H9 (cell line): Measurements from ENCODE around the gene MEMO1. TPM values are rescaled to one million over a fixed set of nuclear protein-coding genes. Genes with fewer than 3 reads are reported as not detected.

ENCODE experiments used
- DNase-seq: peaks from one replicate; pipeline ENCODE4 v3.0.0-alpha.2; 2017
- H2AFZ ChIP-seq: one replicate; pipeline ENCODE4 v1.6.1; 2013; ENCODE audit warnings: mild to moderate bottlenecking, low read length, control low read depth, moderate library complexity
- H2AK5ac ChIP-seq: 2 replicates; pipeline ENCODE4 v1.6.1; 2013; ENCODE audit warnings: low read length, control low read depth, mixed read lengths; ENCODE audit not compliant: insufficient read length
- H2BK120ac ChIP-seq: one replicate; pipeline ENCODE4 v1.6.1; 2013; ENCODE audit warnings: low read depth, mild to moderate bottlenecking, low read length, control low read depth, inconsistent platforms; ENCODE audit not compliant: poor library complexity, severe bottlenecking
- H2BK12ac ChIP-seq: 2 replicates; pipeline ENCODE4 v1.6.1; 2013; ENCODE audit warnings: low read length, control low read depth, mixed read lengths, low read depth; ENCODE audit not compliant: insufficient read length
- H2BK15ac ChIP-seq: 2 replicates; pipeline ENCODE4 v1.6.1; 2013; ENCODE audit warnings: low read depth, low read length, control low read depth
- H2BK20ac ChIP-seq: one replicate; pipeline ENCODE4 v1.6.1; 2013; ENCODE audit warnings: low read depth, mild to moderate bottlenecking, low read length, control low read depth, inconsistent platforms; ENCODE audit not compliant: poor library complexity, severe bottlenecking
- H2BK5ac ChIP-seq: 2 replicates; pipeline ENCODE4 v1.6.1; 2013; ENCODE audit warnings: low read length, control low read depth, mixed read lengths; ENCODE audit not compliant: insufficient read length
- H3K14ac ChIP-seq: 2 replicates; pipeline ENCODE4 v1.6.1; 2013; ENCODE audit warnings: low read length, control low read depth; ENCODE audit not compliant: insufficient read depth
- H3K18ac ChIP-seq: 2 replicates; pipeline ENCODE4 v1.6.1; 2013; ENCODE audit warnings: low read depth, mild to moderate bottlenecking, mixed read lengths, low read length, control low read depth; ENCODE audit not compliant: insufficient read length
- H3K23ac ChIP-seq: 2 replicates; pipeline ENCODE4 v1.6.1; 2013; ENCODE audit warnings: low read length, control low read depth, mixed read lengths, low read depth; ENCODE audit not compliant: insufficient read length
- H3K23me2 ChIP-seq: 2 replicates; pipeline ENCODE4 v1.6.1; 2013; ENCODE audit warnings: low read depth, mild to moderate bottlenecking, mixed read lengths, low read length, control low read depth; ENCODE audit not compliant: insufficient read length, poor library complexity, severe bottlenecking
- H3K27ac ChIP-seq: 2 replicates; pipeline ENCODE4 v1.5.1; 2013; ENCODE audit warnings: low read length, control low read depth, mixed read lengths, low read depth; ENCODE audit not compliant: insufficient read length
- H3K27me3 ChIP-seq: 2 replicates; pipeline ENCODE4 v1.6.1; 2013; ENCODE audit warnings: low read length, control low read depth, inconsistent platforms; ENCODE audit not compliant: insufficient read depth
- H3K4ac ChIP-seq: 2 replicates; pipeline ENCODE4 v1.6.1; 2013; ENCODE audit warnings: low read depth, mild to moderate bottlenecking, control low read depth, inconsistent platforms, low read length, moderate library complexity
- H3K4me1 ChIP-seq: 2 replicates; pipeline ENCODE4 v1.6.1; 2013; ENCODE audit warnings: low read length, control low read depth, inconsistent platforms; ENCODE audit not compliant: insufficient read depth
- H3K4me2 ChIP-seq: 2 replicates; pipeline ENCODE4 v1.6.1; 2013; ENCODE audit warnings: low read length, control low read depth, mixed read lengths; ENCODE audit not compliant: insufficient read length, insufficient read depth
- H3K56ac ChIP-seq: 2 replicates; pipeline ENCODE4 v1.6.1; 2013; ENCODE audit warnings: low read depth, mild to moderate bottlenecking, mixed read lengths, low read length, control low read depth; ENCODE audit not compliant: insufficient read length
- H3K79me1 ChIP-seq: 2 replicates; pipeline ENCODE4 v1.6.1; 2013; ENCODE audit warnings: low read depth, mild to moderate bottlenecking, moderate library complexity, low read length, control low read depth, inconsistent platforms; ENCODE audit not compliant: insufficient read depth, poor library complexity, severe bottlenecking
- H3K79me2 ChIP-seq: 2 replicates; pipeline ENCODE4 v1.6.1; 2013; ENCODE audit warnings: low read length, control low read depth, inconsistent platforms; ENCODE audit not compliant: insufficient read depth
- H3K9ac ChIP-seq: 2 replicates; pipeline ENCODE4 v1.6.1; 2013; ENCODE audit warnings: low read length, control low read depth, mixed read lengths; ENCODE audit not compliant: insufficient read length; ENCODE audit errors: extremely low read depth
- H3K9me3 ChIP-seq: one replicate; pipeline ENCODE4 v1.6.1; 2013; ENCODE audit warnings: low read depth, low read length, inconsistent platforms; ENCODE audit not compliant: control insufficient read depth
- H3T11ph ChIP-seq: one replicate; pipeline ENCODE4 v1.6.1; 2013; ENCODE audit warnings: mild to moderate bottlenecking, low read length, control low read depth, inconsistent platforms
- H4K20me1 ChIP-seq: one replicate; pipeline ENCODE4 v1.6.1; 2013; ENCODE audit not compliant: control insufficient read depth, insufficient read length, insufficient read depth
- H4K5ac ChIP-seq: 2 replicates; pipeline ENCODE4 v1.6.1; 2013; ENCODE audit warnings: low read depth, mild to moderate bottlenecking, mixed read lengths, low read length, control low read depth; ENCODE audit not compliant: insufficient read length
- H4K8ac ChIP-seq: replicated peaks from 2 replicates; pipeline ENCODE4 v1.6.1; 2013; ENCODE audit warnings: low read length, control low read depth, mixed read lengths, low read depth; ENCODE audit not compliant: insufficient read length
- H4K91ac ChIP-seq: 2 replicates; pipeline ENCODE4 v1.6.1; 2013; ENCODE audit warnings: low read depth, mild to moderate bottlenecking, moderate library complexity, mixed read lengths, low read length, control low read depth; ENCODE audit not compliant: insufficient read length
- H3K27ac Mint-ChIP-seq, 3 experiments: 2 replicates in 2 of 3; 3 replicates in 1 of 3; pipeline ENCODE4 v1.8.0; 2020 to 2021; ENCODE audit warnings: mixed read lengths in 3 of 3, mild to moderate bottlenecking in 1 of 3, moderate library complexity in 1 of 3
- H3K27me3 Mint-ChIP-seq: 2 replicates; pipeline ENCODE4 v1.8.0; 2021; ENCODE audit warnings: low read depth, mild to moderate bottlenecking, moderate library complexity, mixed read lengths
- H3K36me3 Mint-ChIP-seq, 3 experiments: 2 replicates in 2 of 3; 3 replicates in 1 of 3; pipeline ENCODE4 v1.8.0; 2020 to 2021; ENCODE audit warnings: low read depth in 3 of 3, mixed read lengths in 3 of 3; ENCODE audit not compliant: insufficient read depth in 1 of 3
- H3K4me1 Mint-ChIP-seq, 2 experiments: 2 replicates each; pipeline ENCODE4 v1.8.0; 2020; ENCODE audit warnings: mixed read lengths in 2 of 2
- H3K4me3 Mint-ChIP-seq, 2 experiments: 2 replicates in 1 of 2; 3 replicates in 1 of 2; pipeline ENCODE4 v1.8.0; 2020 to 2021; ENCODE audit warnings: mild to moderate bottlenecking in 2 of 2, mixed read lengths in 2 of 2, moderate library complexity in 1 of 2
- H3K9me3 Mint-ChIP-seq, 2 experiments: 2 replicates in 1 of 2; 3 replicates in 1 of 2; pipeline ENCODE4 v1.8.0; 2020; ENCODE audit warnings: mild to moderate bottlenecking in 2 of 2, mixed read lengths in 2 of 2, moderate library complexity in 1 of 2
- WGBS: extraction: QIAGEN DNeasy Blood & Tissue Kit; methylation state at CpG from one replicate; pipeline ENCODE4 v1.1.7; 2013; ENCODE audit warnings: missing lambda C conversion rate, low lambda C conversion rate, mixed read lengths; ENCODE audit not compliant: insufficient read length; ENCODE audit errors: extremely low coverage; 5-methylcytosine and 5-hydroxymethylcytosine counted together
- total RNA-seq: library from RNA; stranded (reverse); gene quantifications from 2 replicates; pipeline ENCODE4 v1.2.1, GENCODE V29; 2021
- TF ChIP-seq, protein P1 (sequence below): fragments of 200-600 bp; sonication (generic); conservative IDR thresholded peaks from 3 replicates; pipeline ENCODE4 v1.8.0; 2021; ENCODE audit warnings: antibody characterized with exemption, mild to moderate bottlenecking

The MEMO1 gene
- total RNA-seq, 1 experiment from 2014 or later, result 49.4 TPM

DNA sequence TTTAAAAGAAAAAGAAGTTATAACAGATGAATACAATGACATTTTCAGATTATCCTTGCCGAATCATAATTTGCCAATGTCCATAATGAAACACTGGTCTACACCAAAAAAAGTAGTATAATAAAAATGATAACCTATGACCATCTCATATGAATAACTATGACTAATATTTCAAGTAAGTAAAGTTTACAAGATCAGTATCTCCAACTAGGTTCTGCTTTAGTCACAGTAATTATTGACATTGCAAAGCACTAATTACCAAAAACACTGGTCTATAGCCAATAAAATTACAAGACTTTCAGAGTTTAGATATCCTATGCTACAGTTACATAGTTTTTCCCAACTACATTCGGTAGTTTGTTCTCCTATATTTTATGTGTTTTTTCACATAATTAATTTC is 136.7 kb downstream of the MEMO1 start:
- Histone ChIP-seq H3K79me1 (no peaks in the 10 kb centered on the region), H2BK12ac (no peak overlapping the region), H3K4me1 (no peaks in the 10 kb centered on the region), H2AFZ (no peak overlapping the region), H2AK5ac (no peak overlapping the region), H3K9ac (no peak overlapping the region), H2BK15ac (no peak overlapping the region), H3K4ac (no peak overlapping the region), H2BK5ac (no peak overlapping the region), H4K91ac (no peak overlapping the region), H4K20me1 (no peaks in the 10 kb centered on the region), H3K27ac (no peak overlapping the region), H3K9me3 (no peaks in the 10 kb centered on the region), H3T11ph (no peak overlapping the region), H4K5ac (no peak overlapping the region), H3K14ac (no peak overlapping the region), H3K23ac (no peak overlapping the region), H3K56ac (no peak overlapping the region), H3K79me2 (no peaks in the 10 kb centered on the region), H3K23me2 (no peaks in the 10 kb centered on the region), H2BK120ac (no peak overlapping the region), H3K18ac (no peak overlapping the region), H3K4me2 (no peak overlapping the region), H2BK20ac (no peak overlapping the region), H3K27me3 (no peaks in the 10 kb centered on the region), H4K8ac (no peak overlapping the region)
- H3K27me3 Mint-ChIP-seq, result no peaks in the 10 kb centered on the region
- H3K27ac Mint-ChIP-seq, result no peak overlapping the region
- H3K4me1 Mint-ChIP-seq, result no peaks in the 10 kb centered on the region
- H3K4me3 Mint-ChIP-seq, result no peak overlapping the region
- TF ChIP-seq, protein P1, sequence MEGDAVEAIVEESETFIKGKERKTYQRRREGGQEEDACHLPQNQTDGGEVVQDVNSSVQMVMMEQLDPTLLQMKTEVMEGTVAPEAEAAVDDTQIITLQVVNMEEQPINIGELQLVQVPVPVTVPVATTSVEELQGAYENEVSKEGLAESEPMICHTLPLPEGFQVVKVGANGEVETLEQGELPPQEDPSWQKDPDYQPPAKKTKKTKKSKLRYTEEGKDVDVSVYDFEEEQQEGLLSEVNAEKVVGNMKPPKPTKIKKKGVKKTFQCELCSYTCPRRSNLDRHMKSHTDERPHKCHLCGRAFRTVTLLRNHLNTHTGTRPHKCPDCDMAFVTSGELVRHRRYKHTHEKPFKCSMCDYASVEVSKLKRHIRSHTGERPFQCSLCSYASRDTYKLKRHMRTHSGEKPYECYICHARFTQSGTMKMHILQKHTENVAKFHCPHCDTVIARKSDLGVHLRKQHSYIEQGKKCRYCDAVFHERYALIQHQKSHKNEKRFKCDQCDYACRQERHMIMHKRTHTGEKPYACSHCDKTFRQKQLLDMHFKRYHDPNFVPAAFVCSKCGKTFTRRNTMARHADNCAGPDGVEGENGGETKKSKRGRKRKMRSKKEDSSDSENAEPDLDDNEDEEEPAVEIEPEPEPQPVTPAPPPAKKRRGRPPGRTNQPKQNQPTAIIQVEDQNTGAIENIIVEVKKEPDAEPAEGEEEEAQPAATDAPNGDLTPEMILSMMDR, result no peak
- WGBS, result no CpG with 5 or more reads among the region's 2 CpGs
- no peaks in the 10 kb centered on the region for H3K9me3 Mint-ChIP-seq
- H3K36me3 Mint-ChIP-seq, result no peaks in the 10 kb centered on the region
- DNase-seq, result no peak
